Brain microvascular endothelial cell (primary cell): Measurements from ENCODE around the gene MAML3.

Experiments
- DNase-seq: peaks from one replicate; pipeline ENCODE4 v3.0.0-alpha.2; 2020
- H3K27ac ChIP-seq: fragments of 250-450 bp; sonication (Bioruptor Pico); 2 replicates; pipeline ENCODE4 v1.5.1; 2020; ENCODE audit warnings: mild to moderate bottlenecking, moderate library complexity
- H3K27me3 ChIP-seq: fragments of 250-450 bp; sonication (Bioruptor Pico); replicated peaks from 2 replicates; pipeline ENCODE4 v1.5.1; 2020; ENCODE audit warnings: mild to moderate bottlenecking
- H3K36me3 ChIP-seq: fragments of 250-450 bp; sonication (Bioruptor Pico); replicated peaks from 2 replicates; pipeline ENCODE4 v1.5.1; 2020; ENCODE audit warnings: mild to moderate bottlenecking
- H3K4me3 ChIP-seq: 2 replicates; pipeline ENCODE4 v1.5.1; 2011; ENCODE audit warnings: low read depth, mild to moderate bottlenecking, control low read depth, low read length, moderate library complexity
- CTCF ChIP-seq: IDR thresholded peaks from 2 replicates; pipeline ENCODE4 v1.5.1; 2011; ENCODE audit warnings: low read depth, mild to moderate bottlenecking, moderate library complexity, low read length, control low read depth, inconsistent platforms; ENCODE audit errors: missing control alignments
- in situ Hi-C: cut with HindIII; loops from 2 replicates; pipeline ENCODE4 v1.10.0; 2017; ENCODE audit warnings: low sequenced_read_pairs, low pct_ligation_motif_present

The MAML3 gene

GRCh38 chr4:139839403-139840031 is 314.5 kb downstream of the MAML3 start:
- Histone ChIP-seq H3K36me3 (no peaks in the 10 kb centered on the region), H3K4me3 (no peak overlapping the region), H3K27me3 (no peaks in the 10 kb centered on the region), H3K27ac (no peak overlapping the region)
- TF ChIP-seq CTCF = no peak
- in situ Hi-C loops = no loop called here
- no peak for DNase-seq

- no peaks in the 10 kb centered on the region for H3K36me3 ChIP-seq
- in situ Hi-C loops = no loop called here
- no peak for DNase-seq
These were observed 315.2 kb downstream of the MAML3 start for GRCh38 chr4:139838811-139839210.

GRCh38 chr4:139834981-139835391 is 319.0 kb downstream of the MAML3 start:
- H3K4me3 ChIP-seq = no peak overlapping the region
- in situ Hi-C loops = no loop called here
- H3K36me3 ChIP-seq = no peaks in the 10 kb centered on the region
- TF ChIP-seq CTCF = no peak
- H3K27me3 ChIP-seq = no peaks in the 10 kb centered on the region
- no peak for DNase-seq
- H3K27ac ChIP-seq = no peak overlapping the region

More at GRCh38 chr4:139838811-139839210, 315.2 kb downstream of the MAML3 start:
- Histone ChIP-seq H3K27ac (no peak overlapping the region), H3K27me3 (no peaks in the 10 kb centered on the region), H3K4me3 (no peak overlapping the region)
- no peak for TF ChIP-seq CTCF

GRCh38 chr4:139834226-139834662 is 319.7 kb downstream of the MAML3 start:
- in situ Hi-C loops = no loop called here
- H3K36me3 ChIP-seq = no peaks in the 10 kb centered on the region
- no peak overlapping the region for H3K4me3 ChIP-seq
- no peak for TF ChIP-seq CTCF
- DNase-seq = no peak
- no peaks in the 10 kb centered on the region for H3K27me3 ChIP-seq
- H3K27ac ChIP-seq = no peak overlapping the region

GRCh38 chr4:139833151-139833910 is 320.7 kb downstream of the MAML3 start:
- in situ Hi-C loops = no loop called here
- Histone ChIP-seq H3K27ac (no peak overlapping the region), H3K4me3 (no peak overlapping the region), H3K36me3 (no peaks in the 10 kb centered on the region), H3K27me3 (no peaks in the 10 kb centered on the region)
- no peak for DNase-seq
- no peak for TF ChIP-seq CTCF
